MCF 10A (cell line): ENCODE results near the gene NID1. TPM values are rescaled to one million over a fixed set of nuclear protein-coding genes. Genes with fewer than 3 reads are reported as not detected.
"Not testable (repeated sequence)": the region's sequence is repeated elsewhere in the genome, so short reads cannot be mapped to it uniquely, and the experiment has no call there.

Experiments used
- BruUV-seq: library from RNA; stranded (reverse); fragments of 400-500 nt; replicated peaks from 2 replicates; lab custom pipeline; 2021; lab: Mats Ljungman, UMichigan
- CTCF ChIA-PET: fragments of 300-600 bp; sonication (Branson Sonifier 250); formaldehyde crosslinking; extraction: SDS; loops from one replicate; lab custom pipeline; 2021; ENCODE audit warnings: antibody characterized with exemption, inconsistent platforms; lab: Yijun Ruan, JAX
- POLR2A ChIA-PET: fragments of 300-600, 350-650 bp; sonication (Branson Sonifier 250); formaldehyde crosslinking; extraction: SDS; loops from one replicate; lab custom pipeline; 2020; ENCODE audit warnings: antibody characterized with exemption, inconsistent platforms; lab: Yijun Ruan, JAX
- DNase-seq: peaks from one replicate; pipeline ENCODE4 v3.0.0-alpha.2; 2018; ENCODE audit not compliant: unreplicated experiment
- H3K27ac Mint-ChIP-seq: one replicate; pipeline ENCODE4 v1.8.0; 2022; ENCODE audit warnings: mild to moderate bottlenecking, low read depth, mixed read lengths; ENCODE audit not compliant: unreplicated experiment
- H3K27me3 Mint-ChIP-seq: one replicate; pipeline ENCODE4 v1.8.0; 2022; ENCODE audit warnings: mixed read lengths; ENCODE audit not compliant: insufficient read depth, unreplicated experiment
- H3K36me3 Mint-ChIP-seq: one replicate; pipeline ENCODE4 v1.8.0; 2022; ENCODE audit warnings: mild to moderate bottlenecking, moderate library complexity, mixed read lengths; ENCODE audit not compliant: insufficient read depth, unreplicated experiment
- H3K4me1 Mint-ChIP-seq: one replicate; pipeline ENCODE4 v1.8.0; 2022; ENCODE audit warnings: mixed read lengths; ENCODE audit not compliant: insufficient read depth, unreplicated experiment
- H3K4me3 Mint-ChIP-seq: one replicate; pipeline ENCODE4 v1.8.0; 2022; ENCODE audit warnings: mild to moderate bottlenecking, moderate library complexity, mixed read lengths; ENCODE audit not compliant: unreplicated experiment
- H3K9me3 Mint-ChIP-seq: one replicate; pipeline ENCODE4 v1.8.0; 2022; ENCODE audit warnings: mixed read lengths; ENCODE audit not compliant: unreplicated experiment
- CTCF ChIP-seq: fragments of 200-600 bp; IDR thresholded peaks from one replicate; pipeline ENCODE4 v1.8.0; 2022; ENCODE audit warnings: antibody characterized with exemption, mild to moderate bottlenecking; ENCODE audit not compliant: unreplicated experiment
- intact Hi-C: fragments of 100-400 bp; cut with micrococcal nuclease; formaldehyde crosslinking; loops from 2 replicates; pipeline ENCODE4 v1.14.1; 2022
- total RNA-seq: library from RNA; stranded (reverse); gene quantifications from 2 replicates; pipeline ENCODE4 v1.2.3, GENCODE V29; 2022

The NID1 gene
- total RNA-seq, 1 experiment from 2014 or later: 0.16 TPM

GRCh38 chr1:236078993-236079392 is 14.1 kb upstream of the NID1 start:
- no peak for DNase-seq
- intact Hi-C loops: no loop called here
- POLR2A ChIA-PET: interaction anchor here (1.0 to 1.2 kb wide), 2 partner anchors 11 to 40 kb away, joined by 3 to 4 read pairs; no protein-coding TSS in a partner anchor
- H3K4me1 Mint-ChIP-seq: peaks cover 14% of the 10 kb centered on the region
- no peak overlapping the region for H3K4me3 Mint-ChIP-seq
- BruUV-seq: no TSS peak
- CTCF ChIA-PET: interaction anchor here (0.9 kb wide), 1 partner anchor 213 kb away, joined by 3 read pairs; no protein-coding TSS in a partner anchor
- TF ChIP-seq CTCF: no peak
- H3K9me3 Mint-ChIP-seq: no peaks in the 10 kb centered on the region
- H3K27me3 Mint-ChIP-seq: no peaks in the 10 kb centered on the region
- no peaks in the 10 kb centered on the region for H3K36me3 Mint-ChIP-seq
- H3K27ac Mint-ChIP-seq: no peak overlapping the region

- POLR2A ChIA-PET: interaction anchor here (1.0 to 1.2 kb wide), 2 partner anchors 10 to 39 kb away, joined by 3 to 4 read pairs; no protein-coding TSS in a partner anchor
- H3K27me3 Mint-ChIP-seq, H3K36me3 Mint-ChIP-seq, H3K27ac Mint-ChIP-seq, H3K4me1 Mint-ChIP-seq, DNase-seq, H3K4me3 Mint-ChIP-seq, H3K9me3 Mint-ChIP-seq, BruUV-seq, intact Hi-C loops: not testable (repeated sequence)
- CTCF ChIA-PET: interaction anchor here (0.6 to 0.9 kb wide), 3 partner anchors 67 to 212 kb away, joined by 3 read pairs; no protein-coding TSS in a partner anchor
These were observed 13.2 kb upstream of the NID1 start for GRCh38 chr1:236078077-236078476.

GRCh38 chr1:236075848-236076247 is 11.0 kb upstream of the NID1 start:
- intact Hi-C loops: no loop called here
- H3K9me3 Mint-ChIP-seq: peaks cover 4% of the 10 kb centered on the region
- no peak for DNase-seq
- TF ChIP-seq CTCF: no peak
- H3K4me1 Mint-ChIP-seq: peaks cover 5% of the 10 kb centered on the region
- no peak overlapping the region for H3K27ac Mint-ChIP-seq
- ChIA-PET CTCF (interaction anchor here (0.7 kb wide), 1 partner anchor 23 kb away, joined by 3 read pairs; no protein-coding TSS in a partner anchor), POLR2A (interaction anchor here (1.0 kb wide), 1 partner anchor 11 kb away, joined by 3 read pairs; no protein-coding TSS in a partner anchor)
- H3K4me3 Mint-ChIP-seq: no peak overlapping the region
- no peaks in the 10 kb centered on the region for H3K36me3 Mint-ChIP-seq
- BruUV-seq: no TSS peak
- H3K27me3 Mint-ChIP-seq: no peaks in the 10 kb centered on the region

- Mint-ChIP-seq H3K36me3 (no peaks in the 10 kb centered on the region), H3K9me3 (peaks cover 12% of the 10 kb centered on the region), H3K4me1 (peaks cover 5% of the 10 kb centered on the region), H3K4me3 (no peak overlapping the region), H3K27me3 (no peaks in the 10 kb centered on the region), H3K27ac (no peak overlapping the region)
- ChIA-PET CTCF (interaction anchor here (0.6 to 2.1 kb wide), 2 partner anchors 102 to 426 kb away, joined by 3 to 5 read pairs; no protein-coding TSS in a partner anchor), POLR2A (interaction anchor here (0.6 kb wide), 1 partner anchor 32 kb away, joined by 6 read pairs; no protein-coding TSS in a partner anchor)
- DNase-seq: no peak
- TF ChIP-seq CTCF: no peak
- intact Hi-C loops: no loop called here
- BruUV-seq: no TSS peak
These were observed 8.5 kb upstream of the NID1 start for GRCh38 chr1:236073307-236073897.
